Prostate gland (tissue), 2 donors: ENCODE measurements around the gene TMEM18. TPM values are rescaled to one million over a fixed set of nuclear protein-coding genes. Genes with fewer than 3 reads are reported as not detected.
A peak's percentile ranks its signal among the peaks of the same experiment; 100 is the strongest.

Source experiments
- DNase-seq: peaks from one replicate; pipeline ENCODE4 v3.0.0-alpha.2; 2019; ENCODE audit warnings: low spot score
- H3K27ac ChIP-seq, 2 donors: fragments of 200-600 bp; sonication (generic); 2 replicates each; pipeline ENCODE4 v1.5.1; 2017 to 2019
- H3K27me3 ChIP-seq: fragments of 200-600 bp; sonication (generic); replicated peaks from 2 replicates; pipeline ENCODE4 v1.5.1; 2019; ENCODE audit not compliant: insufficient read depth
- H3K36me3 ChIP-seq, 2 donors: fragments of 200-600 bp; sonication (generic); 1 replicate in 1 of 2; 2 replicates in 1 of 2; pipeline versions ENCODE4 v1.5.1 to v1.8.1; 2017 to 2019
- H3K4me1 ChIP-seq: fragments of 200-600 bp; sonication (generic); replicated peaks from 2 replicates; pipeline ENCODE4 v1.5.1; 2019
- H3K4me3 ChIP-seq, 2 donors: fragments of 200-600 bp; sonication (generic); 2 replicates each; pipeline ENCODE4 v1.5.1; 2017 to 2019
- H3K9me3 ChIP-seq: fragments of 200-600 bp; sonication (generic); 2 replicates; pipeline ENCODE4 v1.5.1; 2017
- POLR2A ChIP-seq: fragments of 450-650 bp; IDR thresholded peaks from one replicate; pipeline ENCODE4 v1.6.1; 2016; ENCODE audit warnings: antibody characterized with exemption, mild to moderate bottlenecking
- POLR2AphosphoS5 ChIP-seq: sonication (generic); formaldehyde crosslinking; IDR thresholded peaks from one replicate; pipeline ENCODE4 v1.6.1; 2017; ENCODE audit warnings: antibody characterized with exemption
- WGBS: methylation state at CpG from one replicate; pipeline ENCODE4 v1.1.5; 2018; 5-methylcytosine and 5-hydroxymethylcytosine counted together
- intact Hi-C: fragments of 100-400 bp; cut with DNase I; formaldehyde crosslinking; loops from one replicate; pipeline ENCODE4 v1.14.2; 2022
- total RNA-seq, 2 donors: library from RNA; depleted of rRNA; stranded (reverse); fragments of >200 nt; gene quantifications; one replicate each; pipeline ENCODE4 v1.1.0, GENCODE V29; 2016
- TF ChIP-seq, protein P1 (sequence below), 4 experiments: fragments of 200-600 bp in 2 of 4; fragments of 450-650 bp in 2 of 4; sonication (generic) in 2 of 4; IDR thresholded peaks; 1 replicate in 3 of 4; 2 replicates in 1 of 4; pipeline ENCODE4 v1.5.1; 2016 to 2019; ENCODE audit warnings: antibody characterized with exemption in 4 of 4, mild to moderate bottlenecking in 2 of 4, moderate library complexity in 2 of 4

The TMEM18 gene
- total RNA-seq, 2 donors from 2014 or later, result 17.7 to 19.3 TPM

DNA sequence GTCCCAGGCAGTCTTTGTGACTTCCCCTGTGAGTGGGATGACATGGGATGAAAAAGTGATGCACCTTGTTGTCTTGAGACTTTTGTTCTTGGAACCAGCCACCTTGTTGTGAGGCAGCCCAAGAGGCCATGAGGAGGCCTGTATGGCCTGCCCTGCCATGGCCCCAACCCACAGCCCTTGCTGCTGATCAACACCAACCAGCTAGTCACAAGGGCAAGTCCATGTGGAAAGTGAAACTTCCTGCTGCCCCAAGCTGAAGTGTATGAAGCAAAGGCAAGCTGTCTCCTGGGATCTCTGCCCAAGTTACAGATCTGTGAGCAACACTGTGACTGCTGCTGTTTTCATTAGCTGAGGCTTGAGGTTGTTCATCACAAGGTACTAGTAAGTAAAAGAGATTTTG lies 21.6 kb downstream of the TMEM18 start:
- H3K4me1 ChIP-seq, result no peaks in the 10 kb centered on the region
- no peaks in the 10 kb centered on the region for H3K9me3 ChIP-seq
- no peak overlapping the region for H3K4me3 ChIP-seq
- no peak for DNase-seq
- H3K36me3 ChIP-seq, result no peaks in the 10 kb centered on the region
- TF ChIP-seq POLR2A (no peak), POLR2AphosphoS5 (no peak)
- TF ChIP-seq, protein P1, sequence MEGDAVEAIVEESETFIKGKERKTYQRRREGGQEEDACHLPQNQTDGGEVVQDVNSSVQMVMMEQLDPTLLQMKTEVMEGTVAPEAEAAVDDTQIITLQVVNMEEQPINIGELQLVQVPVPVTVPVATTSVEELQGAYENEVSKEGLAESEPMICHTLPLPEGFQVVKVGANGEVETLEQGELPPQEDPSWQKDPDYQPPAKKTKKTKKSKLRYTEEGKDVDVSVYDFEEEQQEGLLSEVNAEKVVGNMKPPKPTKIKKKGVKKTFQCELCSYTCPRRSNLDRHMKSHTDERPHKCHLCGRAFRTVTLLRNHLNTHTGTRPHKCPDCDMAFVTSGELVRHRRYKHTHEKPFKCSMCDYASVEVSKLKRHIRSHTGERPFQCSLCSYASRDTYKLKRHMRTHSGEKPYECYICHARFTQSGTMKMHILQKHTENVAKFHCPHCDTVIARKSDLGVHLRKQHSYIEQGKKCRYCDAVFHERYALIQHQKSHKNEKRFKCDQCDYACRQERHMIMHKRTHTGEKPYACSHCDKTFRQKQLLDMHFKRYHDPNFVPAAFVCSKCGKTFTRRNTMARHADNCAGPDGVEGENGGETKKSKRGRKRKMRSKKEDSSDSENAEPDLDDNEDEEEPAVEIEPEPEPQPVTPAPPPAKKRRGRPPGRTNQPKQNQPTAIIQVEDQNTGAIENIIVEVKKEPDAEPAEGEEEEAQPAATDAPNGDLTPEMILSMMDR (IDR thresholded peaks at IDR 0.05), result no peak
- H3K27ac ChIP-seq, result no peak overlapping the region
- H3K27me3 ChIP-seq, result no peaks in the 10 kb centered on the region
- intact Hi-C loops, result no loop called here

DNA sequence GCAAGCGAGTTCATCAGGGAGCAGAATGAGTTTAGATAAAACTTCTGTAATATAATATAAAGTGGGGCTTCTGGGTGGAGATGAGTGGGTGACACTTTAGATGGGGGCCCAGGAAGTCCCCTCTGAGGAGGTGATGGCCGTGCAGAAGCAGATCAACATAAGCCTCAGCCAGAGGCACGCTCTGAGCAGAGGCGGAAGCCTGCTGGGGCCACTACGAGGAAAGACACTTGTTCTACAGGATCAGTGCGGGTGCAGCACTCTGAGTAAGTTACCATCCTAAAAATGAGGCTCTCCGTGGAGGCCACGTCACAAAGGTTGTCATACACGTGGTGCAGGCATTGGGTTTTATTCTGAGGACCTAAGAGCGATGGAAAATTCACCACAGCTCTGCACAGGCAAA lies 22.3 kb downstream of the TMEM18 start:
- TF ChIP-seq POLR2AphosphoS5, result no peak
- TF ChIP-seq POLR2A, result no peak
- TF ChIP-seq, protein P1 (IDR thresholded peaks at IDR 0.05), result no peak
- no peaks in the 10 kb centered on the region for H3K27me3 ChIP-seq
- no peaks in the 10 kb centered on the region for H3K4me1 ChIP-seq
- no peak overlapping the region for H3K27ac ChIP-seq
- 89% methylated on average over 10 of the region's 10 CpGs for WGBS
- no peak for DNase-seq
- no peak overlapping the region for H3K4me3 ChIP-seq
- intact Hi-C loops, result no loop called here
- no peaks in the 10 kb centered on the region for H3K36me3 ChIP-seq
- H3K9me3 ChIP-seq, result no peaks in the 10 kb centered on the region

DNA sequence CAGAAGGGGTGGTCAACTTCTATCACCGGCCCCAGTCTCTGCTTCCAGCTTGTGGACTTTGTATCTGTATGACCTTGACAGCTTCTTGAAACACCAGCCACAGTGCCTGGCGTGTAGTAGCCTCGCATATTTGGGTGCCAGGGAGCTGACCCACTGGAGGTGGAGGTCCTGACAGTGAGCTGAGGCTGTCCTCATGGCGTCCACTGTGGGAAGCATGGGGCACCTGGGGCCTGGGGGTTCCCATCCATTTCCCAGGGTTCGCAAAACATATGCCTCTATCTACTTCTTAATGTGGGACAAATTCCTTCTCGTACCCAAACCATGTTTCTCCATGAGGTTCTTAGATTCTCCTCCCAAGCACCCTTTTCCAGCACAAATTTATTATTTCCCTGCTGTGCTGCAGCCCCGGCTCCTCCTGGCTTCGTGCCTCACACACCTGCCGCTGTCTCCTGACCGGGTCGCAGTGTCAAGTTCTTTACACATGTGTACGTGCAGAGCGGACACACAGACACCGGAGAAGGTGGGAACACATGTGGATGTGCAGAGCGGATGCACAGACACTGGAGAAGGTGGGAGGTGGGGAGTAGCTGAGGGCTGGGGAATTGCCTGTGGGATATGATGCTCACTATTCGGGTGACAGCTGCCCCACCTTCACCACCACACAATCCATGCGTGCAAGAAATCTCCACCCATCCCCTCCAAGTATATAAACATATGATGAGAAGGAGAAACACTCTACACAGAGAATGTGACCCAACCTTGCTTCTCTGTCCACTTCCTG lies 23.4 kb downstream of the TMEM18 start:
- Histone ChIP-seq H3K9me3 (no peaks in the 10 kb centered on the region), H3K27me3 (no peaks in the 10 kb centered on the region), H3K27ac (no peak overlapping the region), H3K4me3 (no peak overlapping the region), H3K4me1 (no peaks in the 10 kb centered on the region), H3K36me3 (no peaks in the 10 kb centered on the region)
- 87% methylated on average over 17 of the region's 17 CpGs for WGBS
- DNase-seq, result no peak
- TF ChIP-seq, protein P1 (IDR thresholded peaks at IDR 0.05), result no peak
- TF ChIP-seq POLR2AphosphoS5, result no peak
- TF ChIP-seq POLR2A, result no peak
- intact Hi-C loops, result no loop called here

DNA sequence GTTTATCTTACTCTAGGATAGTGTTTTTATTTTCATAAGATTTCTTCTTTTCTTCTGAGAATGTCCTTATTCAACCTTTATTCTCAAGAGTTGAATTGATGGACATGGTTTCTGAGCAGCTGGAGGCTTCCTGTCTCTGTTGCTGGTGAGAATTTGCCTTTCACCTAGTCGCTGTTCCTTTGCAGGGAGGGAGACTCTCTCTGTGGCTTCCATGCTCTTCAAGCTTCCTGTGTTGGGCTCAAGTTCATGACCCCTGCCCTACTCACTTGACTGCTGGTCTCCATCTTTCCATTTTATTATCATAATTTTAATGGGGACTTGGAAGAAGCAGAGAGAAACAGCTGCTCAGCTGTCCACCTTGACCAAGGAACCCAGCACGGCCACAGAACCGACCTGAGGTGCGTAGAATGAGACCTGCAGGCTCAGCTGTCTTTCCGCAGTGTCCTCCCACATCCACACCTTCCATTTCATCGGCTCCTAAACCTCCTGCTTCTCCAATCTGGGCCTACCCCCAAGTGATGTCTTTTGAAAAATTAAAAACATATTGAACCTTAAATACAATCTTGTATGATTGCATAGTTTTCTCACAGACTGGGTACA lies 24.2 kb downstream of the TMEM18 start:
- no peak overlapping the region for H3K4me3 ChIP-seq
- H3K36me3 ChIP-seq, result no peaks in the 10 kb centered on the region
- no peak overlapping the region for H3K27ac ChIP-seq
- no peaks in the 10 kb centered on the region for H3K4me1 ChIP-seq
- no peaks in the 10 kb centered on the region for H3K27me3 ChIP-seq
- no peaks in the 10 kb centered on the region for H3K9me3 ChIP-seq
- intact Hi-C loops, result no loop called here
- no peak for DNase-seq
- 91% methylated on average over 6 of the region's 6 CpGs for WGBS
- no peak for TF ChIP-seq POLR2AphosphoS5
- TF ChIP-seq, protein P1 (IDR thresholded peaks at IDR 0.05), result no peak
- no peak for TF ChIP-seq POLR2A

DNA sequence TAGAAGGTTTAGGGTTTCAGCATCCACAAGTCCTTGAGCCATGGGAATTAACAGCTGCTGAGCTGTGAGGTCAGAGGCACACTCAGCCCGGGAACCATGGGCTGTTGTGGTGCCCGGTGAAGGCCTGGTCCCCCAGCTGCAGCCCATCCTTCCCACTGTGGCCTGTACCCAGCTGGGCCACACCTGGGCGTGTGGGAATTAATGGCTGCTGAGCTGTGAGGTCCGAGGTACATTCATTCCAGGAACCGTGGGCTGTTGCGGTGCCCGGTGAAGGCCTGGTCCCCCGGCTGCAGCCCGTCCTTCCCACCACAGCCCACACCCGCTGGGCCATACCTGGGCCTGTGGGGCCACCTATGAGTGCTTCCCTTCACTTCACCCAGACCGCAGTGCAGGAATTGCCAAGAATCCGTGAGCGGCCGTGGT lies 25.2 kb downstream of the TMEM18 start:
- intact Hi-C loops, result no loop called here
- Histone ChIP-seq H3K27me3 (no peaks in the 10 kb centered on the region), H3K27ac (no peak overlapping the region), H3K9me3 (no peaks in the 10 kb centered on the region), H3K36me3 (no peaks in the 10 kb centered on the region), H3K4me3 (no peak overlapping the region), H3K4me1 (no peaks in the 10 kb centered on the region)
- DNase-seq, result peak; percentile 2
- WGBS, result 92% methylated on average over 14 of the region's 14 CpGs
- TF ChIP-seq POLR2AphosphoS5 (no peak), POLR2A (no peak)
- TF ChIP-seq, protein P1 (IDR thresholded peaks at IDR 0.05), result no peak
